ENCODE results near the gene SLC1A2.

SLC1A2 gene

DNA sequence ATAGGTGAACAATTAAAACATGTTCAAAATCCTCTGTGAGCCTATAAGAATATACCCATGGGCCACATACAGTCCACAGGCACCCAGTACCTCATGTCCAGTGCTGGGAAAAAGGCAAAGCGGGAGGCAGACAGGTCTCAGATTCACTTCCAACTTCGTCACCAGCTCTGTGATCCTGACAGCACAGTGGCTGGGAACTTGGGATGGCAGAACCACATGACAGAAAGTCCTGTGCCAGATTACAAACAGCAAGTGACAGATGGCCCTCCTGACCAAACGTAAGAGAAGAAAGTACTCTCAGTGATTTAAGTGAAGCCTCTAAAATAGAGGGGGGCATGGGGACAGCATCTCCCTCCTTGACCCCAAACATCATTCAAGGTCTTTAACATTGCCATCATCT lies 5.8 kb downstream of the SLC1A2 start:
- DNase-seq (ENCODE audit: extremely low read depth, low read depth), result no peak
- TF ChIP-seq, protein P1, sequence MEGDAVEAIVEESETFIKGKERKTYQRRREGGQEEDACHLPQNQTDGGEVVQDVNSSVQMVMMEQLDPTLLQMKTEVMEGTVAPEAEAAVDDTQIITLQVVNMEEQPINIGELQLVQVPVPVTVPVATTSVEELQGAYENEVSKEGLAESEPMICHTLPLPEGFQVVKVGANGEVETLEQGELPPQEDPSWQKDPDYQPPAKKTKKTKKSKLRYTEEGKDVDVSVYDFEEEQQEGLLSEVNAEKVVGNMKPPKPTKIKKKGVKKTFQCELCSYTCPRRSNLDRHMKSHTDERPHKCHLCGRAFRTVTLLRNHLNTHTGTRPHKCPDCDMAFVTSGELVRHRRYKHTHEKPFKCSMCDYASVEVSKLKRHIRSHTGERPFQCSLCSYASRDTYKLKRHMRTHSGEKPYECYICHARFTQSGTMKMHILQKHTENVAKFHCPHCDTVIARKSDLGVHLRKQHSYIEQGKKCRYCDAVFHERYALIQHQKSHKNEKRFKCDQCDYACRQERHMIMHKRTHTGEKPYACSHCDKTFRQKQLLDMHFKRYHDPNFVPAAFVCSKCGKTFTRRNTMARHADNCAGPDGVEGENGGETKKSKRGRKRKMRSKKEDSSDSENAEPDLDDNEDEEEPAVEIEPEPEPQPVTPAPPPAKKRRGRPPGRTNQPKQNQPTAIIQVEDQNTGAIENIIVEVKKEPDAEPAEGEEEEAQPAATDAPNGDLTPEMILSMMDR (IDR thresholded peaks at IDR 0.05; ENCODE audit: low read depth, low read length), result no peak

DNA sequence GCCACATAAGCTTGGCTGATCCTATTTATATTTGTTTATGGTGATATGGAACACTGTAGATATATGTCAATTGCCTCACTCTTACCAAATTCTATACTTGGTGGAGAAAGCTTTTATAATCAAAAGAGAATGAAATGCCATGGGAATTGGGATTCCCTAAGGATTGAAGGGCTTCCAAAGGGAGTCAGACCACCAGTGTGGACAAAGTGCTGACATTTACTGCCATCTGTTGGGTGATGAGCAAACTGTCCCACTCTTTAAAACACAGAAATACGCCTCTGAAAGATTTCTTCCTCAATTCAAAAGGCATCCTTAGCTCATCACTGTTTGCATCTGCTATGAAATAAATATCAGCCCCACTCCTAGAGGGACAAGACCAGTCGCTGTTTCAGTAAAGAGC lies 7.1 kb downstream of the SLC1A2 start:
- DNase-seq (ENCODE audit: extremely low read depth, low read depth), result no peak
- TF ChIP-seq, protein P1 (IDR thresholded peaks at IDR 0.05; ENCODE audit: low read depth, low read length), result peak; percentile 44

DNA sequence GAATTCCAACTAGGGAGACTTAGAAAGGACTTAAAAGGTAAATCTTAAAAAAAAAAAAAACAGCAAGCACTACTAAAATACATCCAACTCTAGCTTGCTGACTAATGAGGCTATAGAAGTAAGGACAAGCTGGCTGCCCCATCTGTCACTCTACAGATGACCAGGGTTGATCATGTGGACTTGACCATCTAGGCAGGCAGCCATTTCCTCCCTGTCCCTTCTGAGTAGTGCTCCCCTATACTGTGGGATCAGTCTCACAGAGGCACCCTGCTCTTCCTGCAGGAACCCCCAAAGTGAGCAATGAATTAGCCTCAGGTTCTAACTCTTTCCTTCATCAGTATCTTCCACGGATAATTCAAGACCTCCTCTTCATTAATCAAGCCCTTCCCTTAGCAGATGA lies 12.3 kb downstream of the SLC1A2 start:
- TF ChIP-seq, protein P1 (IDR thresholded peaks at IDR 0.05; ENCODE audit: low read depth, low read length), result no peak
- DNase-seq (ENCODE audit: extremely low read depth, low read depth), result no peak

DNA sequence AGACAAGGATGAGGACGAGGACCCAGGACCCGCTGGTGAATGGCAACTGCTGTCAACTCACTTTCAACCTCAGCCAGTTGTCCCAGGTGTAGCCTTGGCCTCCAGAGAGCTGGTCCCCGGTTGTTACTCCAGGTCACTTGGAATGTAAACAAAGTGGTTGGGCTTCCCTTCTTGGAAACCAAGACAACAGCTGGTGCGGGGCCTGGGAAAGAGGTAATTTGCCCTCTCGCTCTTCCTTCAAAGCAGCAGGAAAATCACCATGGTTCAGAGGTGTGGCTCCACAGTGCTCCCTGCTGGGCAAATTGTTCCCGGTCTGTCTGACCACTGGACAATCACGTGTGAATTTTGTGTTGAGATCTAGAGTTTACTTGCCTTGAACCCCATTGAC lies 15.0 kb downstream of the SLC1A2 start:
- DNase-seq (ENCODE audit: extremely low read depth, low read depth), result no peak
- TF ChIP-seq, protein P1 (IDR thresholded peaks at IDR 0.05; ENCODE audit: low read depth, low read length), result peak; percentile 49

DNA sequence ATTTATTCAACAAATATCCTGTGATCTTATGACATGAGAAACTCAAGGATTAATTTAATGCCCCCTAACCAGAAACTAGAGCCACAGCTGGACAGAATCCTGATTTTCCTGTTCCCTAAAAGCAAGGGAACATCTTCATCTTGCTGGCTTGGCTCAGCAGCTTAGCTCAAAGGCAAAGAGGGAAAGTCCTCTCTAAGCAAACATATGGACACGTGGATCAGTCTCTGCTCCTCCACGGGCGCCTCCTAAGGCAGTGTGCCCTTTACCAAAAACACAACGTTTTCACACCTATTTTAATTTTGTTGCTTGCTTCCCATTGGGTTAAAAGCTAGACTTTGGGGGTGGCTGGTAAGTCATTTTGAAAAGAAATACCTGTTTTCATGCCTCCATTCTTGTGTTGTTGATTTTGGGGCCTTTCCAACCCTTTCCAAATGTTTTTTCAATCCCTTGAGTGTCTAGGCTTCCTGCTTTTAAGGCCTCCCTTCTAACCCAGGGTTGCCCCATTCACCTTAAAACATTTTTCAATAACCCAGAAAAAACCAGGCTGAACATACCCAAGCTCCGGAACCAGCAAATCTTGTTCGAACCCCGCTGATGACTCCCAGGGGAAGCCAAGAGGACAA lies 15.5 kb downstream of the SLC1A2 start:
- no peak for DNase-seq (ENCODE audit: extremely low read depth, low read depth)
- TF ChIP-seq, protein P1 (IDR thresholded peaks at IDR 0.05; ENCODE audit: low read depth, low read length), result no peak

DNA sequence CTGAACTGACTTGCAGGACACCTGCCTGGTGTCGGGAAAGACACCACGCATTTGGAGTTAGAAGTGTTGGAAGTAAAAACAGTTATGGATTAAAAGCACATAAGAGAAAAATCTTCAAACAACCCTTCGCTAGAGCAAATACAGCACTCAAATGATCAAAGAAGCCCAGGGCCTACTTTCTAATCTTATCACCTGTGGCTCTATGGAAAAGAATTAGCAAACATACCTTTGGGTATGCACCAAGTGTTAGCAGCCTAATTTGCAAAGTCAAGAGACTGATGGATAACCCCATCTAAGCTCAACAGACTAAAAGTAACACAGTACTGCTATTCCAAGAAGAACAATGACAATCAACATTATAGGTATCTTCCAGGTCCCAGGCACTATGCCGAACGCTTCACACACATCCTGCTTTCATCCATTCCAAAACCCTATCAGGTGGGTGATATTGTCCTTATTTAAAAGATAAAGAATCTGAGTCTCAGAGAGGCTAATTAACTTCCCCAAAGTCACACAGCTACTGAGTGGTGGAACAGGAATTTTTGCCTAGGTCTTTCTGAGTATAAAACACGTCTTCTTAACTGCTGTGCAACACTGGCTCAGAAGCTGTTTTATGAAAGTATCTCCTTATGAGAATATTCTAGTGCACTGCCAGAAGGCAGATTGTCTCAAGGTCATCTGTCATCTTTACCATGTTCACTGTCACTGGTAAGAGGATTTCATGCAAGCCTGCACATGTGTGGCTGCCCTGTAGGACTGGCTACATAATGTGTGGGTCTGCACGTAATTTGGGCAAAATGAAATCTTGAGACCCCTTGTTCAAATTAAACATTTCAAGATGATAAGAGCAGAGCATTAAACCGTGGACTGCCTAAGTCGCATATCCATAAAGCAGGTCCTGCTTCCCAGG lies 16.4 kb downstream of the SLC1A2 start:
- DNase-seq (ENCODE audit: extremely low read depth, low read depth), result no peak
- TF ChIP-seq, protein P1 (IDR thresholded peaks at IDR 0.05; ENCODE audit: low read depth, low read length), result no peak

DNA sequence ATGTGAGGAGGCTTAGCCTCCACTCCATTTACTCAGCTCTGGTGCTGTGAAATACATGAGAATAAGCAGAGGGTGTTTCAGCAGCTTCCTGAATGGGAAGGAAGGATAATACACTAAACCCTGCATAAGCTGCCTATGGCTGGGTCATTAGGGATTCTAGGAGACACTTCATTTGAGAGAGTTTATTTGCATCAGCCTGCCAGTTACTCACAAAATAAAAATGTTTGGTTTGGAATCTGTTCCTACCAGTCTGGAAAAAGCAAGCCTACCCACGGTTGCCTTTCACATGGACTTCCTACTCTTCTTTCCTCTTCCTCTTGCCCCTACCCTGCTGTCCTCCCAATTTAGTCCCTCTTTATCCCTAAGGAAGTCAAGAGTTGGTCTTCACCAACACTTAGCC lies 20.5 kb downstream of the SLC1A2 start:
- TF ChIP-seq, protein P1 (IDR thresholded peaks at IDR 0.05; ENCODE audit: low read depth, low read length), result no peak
- DNase-seq (ENCODE audit: extremely low read depth, low read depth), result no peak

Measured in AG09319 (cell line).